ENCODE results near the gene CRACDL.

The CRACDL gene

DNA sequence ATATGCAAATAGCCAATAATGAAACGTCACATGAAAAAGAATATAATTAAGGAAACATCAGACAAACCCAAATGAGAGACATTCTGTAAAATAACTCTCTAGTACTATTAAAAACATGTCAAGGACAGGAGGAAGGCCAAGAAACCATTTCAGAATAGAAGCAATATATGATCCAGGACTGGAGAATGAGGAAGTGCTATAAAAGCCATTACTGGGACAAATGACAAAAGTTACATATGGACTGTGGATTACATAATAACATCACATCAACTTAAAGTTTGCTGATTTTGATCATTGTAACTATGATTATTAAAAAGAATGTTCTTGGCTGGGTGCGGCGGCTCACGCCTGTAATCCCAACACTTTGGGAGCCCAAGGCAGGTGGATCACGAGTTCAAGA is 81.3 kb downstream of the CRACDL start:
- DNase-seq (ENCODE audit: low spot score), result no peak

DNA sequence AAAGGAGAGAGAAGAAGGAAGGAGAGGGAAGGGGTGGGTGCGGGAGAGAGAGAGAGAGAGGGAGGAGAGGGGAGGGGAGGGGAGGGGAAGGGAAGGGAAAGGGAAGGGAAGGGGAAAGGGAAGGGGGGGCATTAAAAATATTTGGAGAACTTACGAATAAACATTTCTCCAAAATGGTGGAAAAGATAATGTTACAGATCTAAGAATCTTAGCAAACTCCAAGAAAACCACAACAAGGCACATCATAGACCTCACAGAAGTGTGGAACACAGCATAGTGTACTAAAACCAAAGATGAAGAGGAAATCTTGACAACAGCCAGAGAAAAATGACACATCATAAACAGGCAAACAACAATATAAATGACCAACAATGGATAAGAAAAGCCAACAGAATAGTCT is 83.1 kb downstream of the CRACDL start:
- no peak for DNase-seq (ENCODE audit: low spot score)

DNA sequence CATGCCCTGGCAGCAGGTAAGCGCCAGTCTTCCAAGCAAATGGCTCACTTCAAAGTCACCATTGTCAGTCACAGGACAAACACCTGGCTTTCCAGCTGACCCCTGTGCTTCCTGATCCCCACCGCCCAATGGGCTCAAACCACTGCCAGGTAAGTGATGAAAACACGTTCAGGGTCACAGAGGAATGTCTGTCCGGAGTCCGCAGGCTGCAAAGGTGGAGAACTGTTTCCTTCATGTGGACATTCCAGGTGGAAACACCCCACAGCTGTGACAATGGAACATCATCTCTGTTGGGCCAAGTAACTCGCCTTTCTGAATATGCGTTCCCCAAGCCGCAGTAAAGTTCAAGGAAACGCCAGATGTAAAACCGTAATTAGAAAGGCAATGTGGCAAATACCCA is 86.0 kb downstream of the CRACDL start:
- DNase-seq (ENCODE audit: low spot score), result no peak

DNA sequence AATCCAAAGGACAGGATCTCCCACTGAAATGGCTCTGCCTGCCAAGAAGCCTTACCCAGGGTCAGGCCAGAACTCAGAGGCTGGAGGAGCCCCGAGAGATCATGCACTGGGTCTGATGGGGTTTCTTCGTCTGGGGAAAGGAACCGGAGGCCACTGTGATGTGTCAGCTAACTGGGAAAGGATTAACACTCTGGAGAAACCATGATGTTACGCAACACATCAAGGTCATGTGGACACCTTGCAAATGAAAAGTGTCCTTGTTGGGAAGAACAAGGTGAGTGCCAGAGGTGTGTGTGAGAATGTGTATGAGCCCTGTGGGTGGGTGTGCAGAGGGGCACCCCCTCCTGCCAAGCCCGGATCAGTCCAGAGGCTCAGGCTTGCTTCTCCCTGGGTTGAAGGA is 86.9 kb downstream of the CRACDL start:
- no peak for DNase-seq (ENCODE audit: low spot score)

DNA sequence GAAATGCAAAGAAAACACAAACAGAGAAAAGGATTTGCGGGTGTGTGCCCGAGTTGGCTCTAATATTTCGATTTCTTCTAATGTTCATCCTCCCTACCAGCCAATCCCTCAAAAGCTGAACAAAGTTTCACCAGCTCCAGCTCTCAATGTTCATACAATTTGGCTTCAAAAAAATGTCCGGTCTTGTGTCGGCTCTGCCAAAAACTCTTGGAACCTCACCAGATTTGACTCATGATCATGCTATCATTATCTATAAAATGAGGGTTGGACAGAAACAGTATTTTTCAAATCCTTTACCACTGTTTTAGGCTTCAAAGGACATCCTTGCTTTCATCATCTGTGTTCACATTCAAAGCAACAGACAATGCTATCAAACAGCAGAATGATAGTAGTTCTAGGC is 88.2 kb downstream of the CRACDL start:
- DNase-seq (ENCODE audit: low spot score), result no peak

DNA sequence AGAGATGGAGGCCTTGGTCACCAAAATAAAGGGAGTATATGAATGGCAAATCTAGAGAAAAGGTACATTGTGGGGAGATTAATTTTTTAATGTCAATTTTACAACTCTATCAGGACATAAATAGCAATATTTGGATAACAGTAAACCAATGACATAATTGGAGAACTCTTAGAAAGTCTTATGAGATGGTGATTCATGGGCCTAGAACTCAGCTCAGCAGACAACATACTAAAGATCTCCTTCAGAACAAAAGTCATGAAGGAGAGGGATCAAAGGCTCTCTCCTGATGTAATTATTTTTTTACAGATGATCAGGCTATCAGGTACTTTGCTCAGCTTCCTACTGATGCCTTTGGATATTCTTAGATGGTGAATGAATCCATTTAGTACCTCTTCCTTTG is 90.0 kb downstream of the CRACDL start:
- DNase-seq (ENCODE audit: low spot score), result no peak

DNA sequence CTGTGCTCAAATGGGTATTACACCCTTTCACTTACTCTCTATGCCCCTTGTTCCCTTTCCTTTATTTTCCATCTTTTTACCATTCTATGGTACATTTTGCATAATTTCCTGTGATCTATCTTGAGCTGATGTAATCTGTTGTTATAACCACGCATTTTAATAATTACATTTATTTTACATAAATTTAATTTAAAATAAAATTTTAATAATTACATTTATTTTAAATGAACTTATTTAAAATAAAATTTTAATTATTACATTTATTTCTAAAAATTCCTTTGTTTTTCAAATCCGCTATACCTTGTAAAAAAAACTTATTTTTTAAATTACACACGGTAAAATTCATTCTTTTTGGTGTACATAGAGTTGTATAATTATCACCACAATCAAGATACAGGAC is 93.9 kb downstream of the CRACDL start:
- DNase-seq (ENCODE audit: low spot score), result no peak

DNA sequence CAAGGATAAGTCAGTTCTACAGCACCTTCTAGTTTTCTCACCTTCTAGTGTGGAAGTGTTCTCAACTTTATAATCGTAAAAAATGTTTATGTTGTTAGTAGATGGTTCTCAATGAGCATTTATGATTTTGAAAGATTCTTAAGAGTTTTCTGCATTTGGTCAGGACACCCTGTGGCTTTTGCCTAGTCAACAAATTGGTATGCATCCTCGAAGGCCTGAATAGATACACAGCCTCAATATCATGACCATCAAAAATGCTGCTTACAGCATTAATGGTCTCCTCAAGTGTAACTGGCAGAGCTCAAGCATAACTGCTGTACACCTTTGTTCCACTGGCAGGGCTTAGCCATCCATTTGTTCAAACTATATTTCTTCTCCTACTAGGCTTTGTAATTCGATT is 96.7 kb downstream of the CRACDL start:
- no peak for DNase-seq (ENCODE audit: low spot score)

DNA sequence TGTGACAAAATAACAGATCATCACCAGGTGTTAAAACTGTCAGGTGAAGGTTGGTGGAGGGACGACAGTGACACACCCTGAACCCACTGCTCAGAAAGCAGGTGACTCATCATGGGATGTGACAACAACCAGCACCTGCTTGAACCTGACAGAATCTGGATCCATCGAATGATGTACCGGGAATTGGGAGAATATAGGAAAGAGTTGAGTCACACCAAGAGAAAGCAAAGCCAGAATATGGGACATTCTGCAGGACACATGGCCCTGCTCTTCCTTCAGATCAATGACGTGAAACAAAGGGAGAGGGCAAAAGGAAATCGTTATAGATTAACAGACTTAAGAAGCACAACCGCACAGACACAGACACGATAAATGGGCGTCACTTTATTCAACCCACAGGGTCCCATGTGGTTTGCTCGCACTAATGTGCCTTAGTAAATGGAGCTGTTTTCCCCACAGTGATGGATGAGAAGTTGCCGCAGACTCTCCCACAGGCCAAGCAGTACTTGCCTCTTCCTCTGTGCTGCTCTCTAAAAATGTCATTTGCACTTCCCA is 100.1 kb downstream of the CRACDL start:
- DNase-seq (ENCODE audit: low spot score), result no peak

DNA sequence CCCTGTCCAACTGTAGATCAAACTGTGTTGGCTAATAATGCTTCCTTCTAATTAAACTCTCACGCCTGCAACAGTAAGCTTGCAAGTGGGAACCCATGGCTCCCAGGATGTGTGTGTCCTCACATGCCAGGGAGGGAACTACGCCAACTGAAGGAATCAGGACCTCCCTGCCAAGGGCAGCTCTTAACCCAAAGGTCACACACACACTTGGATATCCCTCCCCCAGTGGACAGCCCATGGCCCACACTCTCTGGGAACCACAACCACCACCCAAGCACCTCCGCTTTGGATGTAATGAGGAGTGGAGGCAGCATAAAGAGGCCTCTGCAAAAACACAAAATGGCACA is 102.1 kb downstream of the CRACDL start:
- DNase-seq (ENCODE audit: low spot score), result no peak

DNA sequence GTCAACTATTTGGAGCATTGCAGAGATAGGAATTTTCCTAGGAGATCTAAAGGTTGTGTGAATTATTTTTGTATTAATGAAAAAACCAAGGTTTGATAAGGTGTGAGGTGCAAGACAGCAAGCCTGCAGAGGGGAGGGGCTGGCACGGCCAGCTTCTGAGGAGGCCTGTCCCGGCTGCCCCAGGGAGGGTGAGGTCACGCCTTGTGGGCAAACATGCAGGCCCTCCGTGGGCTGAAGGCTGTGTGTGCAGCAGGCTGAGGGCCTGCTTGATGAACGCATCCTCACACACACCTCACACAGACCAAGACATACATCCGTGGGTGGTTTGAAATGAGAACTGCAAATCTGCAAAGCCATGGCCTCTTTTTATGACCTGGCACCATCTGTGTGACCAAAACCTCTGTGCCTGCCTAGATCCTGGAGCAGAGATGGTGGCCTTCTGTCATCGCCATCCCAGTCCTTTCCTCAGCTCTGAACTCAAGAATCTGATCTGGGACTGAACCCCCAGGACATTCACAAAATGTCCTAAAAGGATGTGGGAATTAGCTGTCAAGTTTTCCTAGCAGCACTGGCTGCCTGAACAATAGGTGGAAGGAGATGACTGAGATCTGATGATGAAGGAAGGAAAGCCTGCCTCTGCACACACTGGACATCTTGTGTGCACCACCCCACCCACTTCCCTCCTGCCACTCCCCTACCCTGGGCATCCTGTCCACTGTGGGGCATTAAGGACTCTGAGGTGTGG is 102.7 kb downstream of the CRACDL start:
- no peak for DNase-seq (ENCODE audit: low spot score)

DNA sequence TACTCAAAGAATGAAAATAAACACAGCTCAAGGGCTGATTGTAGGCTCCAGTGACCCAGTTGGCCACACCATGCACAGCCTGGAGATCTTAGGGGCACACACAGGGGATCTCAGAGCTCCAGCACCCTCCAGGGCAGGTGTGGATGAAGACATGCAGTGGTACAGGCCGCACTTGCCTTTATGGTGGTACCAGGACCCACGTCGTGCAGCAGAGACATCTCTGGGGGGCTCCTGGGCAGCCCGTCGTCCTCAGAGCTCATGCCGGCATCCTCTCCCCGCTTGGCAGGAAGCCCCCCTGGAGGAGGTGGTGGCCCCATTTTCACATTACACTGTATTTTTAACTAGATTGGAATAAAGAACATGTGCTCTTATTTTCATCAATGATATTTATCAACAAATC is 103.9 kb downstream of the CRACDL start:
- no peak for DNase-seq (ENCODE audit: low spot score)

DNA sequence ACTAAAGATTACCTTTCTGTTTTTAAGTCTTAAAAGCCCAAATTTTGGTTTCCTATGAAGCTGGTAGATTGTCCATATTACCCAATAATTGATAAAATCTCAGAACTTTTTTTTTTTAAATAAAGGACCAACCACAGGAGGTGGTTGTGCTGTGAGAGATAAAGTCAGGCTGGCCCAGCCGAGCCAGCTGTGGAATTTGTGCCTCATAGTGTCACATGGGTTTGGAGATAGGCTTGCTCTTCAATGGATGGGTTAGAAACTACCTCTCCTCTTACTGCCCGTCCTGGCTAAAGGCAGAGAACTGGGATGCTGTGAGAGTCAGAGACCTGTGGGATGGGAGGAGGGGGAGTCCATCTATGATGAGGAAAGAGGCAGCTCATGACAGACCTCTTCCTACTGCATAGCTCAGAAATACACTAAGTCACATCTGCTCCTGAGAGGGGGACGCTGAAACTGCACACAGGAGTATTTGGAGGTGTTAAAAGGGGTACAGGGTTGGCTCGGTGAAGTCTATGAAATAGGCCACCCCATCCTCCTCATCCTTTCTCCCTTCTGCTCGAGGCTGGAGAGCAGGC is 105.4 kb downstream of the CRACDL start:
- no peak for DNase-seq (ENCODE audit: low spot score)

DNA sequence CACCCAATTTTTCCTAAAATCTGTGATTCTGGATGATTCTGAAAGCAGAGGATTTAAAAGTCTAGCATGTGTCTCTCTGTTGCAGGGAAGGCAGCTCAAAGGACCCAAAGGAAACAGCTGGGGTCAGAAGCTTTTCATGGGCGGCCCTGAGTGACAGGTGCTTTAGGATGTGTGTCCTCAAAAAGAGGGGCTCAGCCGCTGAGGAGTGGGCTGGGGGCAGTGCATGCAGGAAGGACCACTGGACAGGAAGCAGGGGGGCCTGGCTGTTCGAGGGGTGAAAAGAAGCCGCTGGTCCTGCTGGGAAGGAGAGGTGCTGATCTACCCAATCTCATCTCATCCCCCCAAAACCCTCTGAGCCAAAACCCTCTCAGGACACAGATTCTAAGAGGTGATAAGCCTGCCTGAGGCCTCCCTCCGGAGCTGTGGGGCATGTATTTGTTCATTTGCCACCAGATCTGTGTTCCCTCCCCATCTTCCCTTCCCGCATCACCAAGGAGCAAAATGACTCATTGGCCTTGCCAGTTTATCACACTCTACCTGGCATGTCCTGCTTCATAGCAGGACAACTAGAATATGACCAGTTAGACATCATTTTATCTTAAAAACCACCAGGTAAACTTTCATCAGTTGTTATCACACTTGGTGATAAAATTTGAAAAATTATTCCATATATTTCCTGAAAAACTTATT is 106.3 kb downstream of the CRACDL start:
- no peak for DNase-seq (ENCODE audit: low spot score)

DNA sequence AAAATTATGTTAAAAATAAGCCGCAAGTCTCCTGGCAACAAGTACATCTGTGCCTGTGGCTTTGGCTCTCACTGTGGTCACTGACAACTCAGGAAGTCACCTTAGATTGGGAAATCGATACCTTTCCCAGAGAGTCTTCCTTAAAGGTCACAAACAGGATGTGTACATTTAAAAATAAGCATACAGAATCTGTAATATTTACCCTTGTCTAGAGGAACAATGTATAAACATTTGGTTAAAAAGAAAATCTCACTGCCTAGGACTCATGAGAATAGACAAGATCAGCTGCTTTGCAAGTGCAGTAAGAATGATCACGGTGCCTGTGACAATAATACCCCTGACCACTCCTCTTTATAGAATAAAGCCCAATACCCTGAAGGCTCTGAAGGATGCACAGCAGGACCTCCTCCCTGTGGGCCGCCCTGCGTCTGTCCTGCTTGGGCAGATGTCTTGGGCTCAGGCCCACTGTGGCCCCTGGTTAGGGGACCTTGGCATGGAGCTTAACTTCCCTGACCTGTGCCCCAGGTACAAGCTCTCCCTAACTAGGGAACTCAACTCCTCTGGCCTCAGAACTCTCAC is 107.1 kb downstream of the CRACDL start:
- no peak for DNase-seq (ENCODE audit: low spot score)

DNA sequence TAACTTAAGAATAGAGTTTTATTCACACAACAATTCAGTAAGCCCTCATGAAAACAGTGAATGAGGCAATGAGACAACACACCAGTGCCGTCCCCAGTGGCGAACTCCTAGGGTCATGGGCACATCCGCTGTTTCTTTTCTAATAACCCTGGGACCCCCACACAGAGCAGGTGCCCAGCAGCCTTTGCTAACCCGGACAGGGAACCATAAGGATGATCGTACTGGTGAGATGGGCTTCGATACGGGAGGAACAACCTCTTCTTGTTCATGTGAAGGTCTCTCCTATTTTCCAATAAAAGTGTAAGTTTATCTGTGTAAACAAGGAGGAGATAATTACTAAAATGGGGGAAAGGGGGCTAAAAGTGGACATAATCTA is 107.7 kb downstream of the CRACDL start:
- DNase-seq (ENCODE audit: low spot score), result no peak

DNA sequence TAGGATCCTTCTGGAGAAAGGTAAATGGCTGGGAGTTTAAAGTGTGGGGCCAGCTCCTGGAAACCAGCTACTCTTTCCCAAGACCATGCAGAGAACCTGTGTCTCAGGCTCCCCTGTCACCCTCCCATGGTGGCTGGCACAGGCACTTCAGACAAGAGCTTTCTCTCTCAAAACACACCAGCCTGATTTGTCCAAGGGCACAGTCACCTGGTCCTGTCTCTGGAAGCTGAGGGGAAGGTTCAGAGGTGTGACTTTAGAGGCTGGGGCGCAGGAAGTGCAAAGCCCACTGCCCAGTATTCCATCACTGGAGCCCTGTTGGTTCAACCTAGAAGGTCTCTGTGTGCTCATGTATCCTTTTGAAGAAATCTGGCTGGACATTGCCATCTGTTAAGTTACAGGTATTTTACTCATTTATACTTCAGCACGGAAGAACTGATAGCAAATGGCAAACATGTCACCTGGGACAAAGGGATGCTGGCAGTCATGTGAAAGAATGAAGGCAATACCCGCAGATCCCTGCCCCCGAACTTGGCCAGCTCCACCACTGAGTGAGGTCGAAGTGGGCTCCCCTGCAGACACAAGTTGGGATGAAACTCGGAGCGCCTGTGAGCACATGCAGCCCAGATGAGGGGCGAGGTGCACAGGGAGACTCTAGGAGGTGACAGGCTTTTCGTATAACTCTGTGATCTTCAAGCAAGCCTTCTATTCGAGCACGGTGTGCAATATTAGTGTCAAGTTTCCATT is 108.2 kb downstream of the CRACDL start:
- no peak for DNase-seq (ENCODE audit: low spot score)

DNA sequence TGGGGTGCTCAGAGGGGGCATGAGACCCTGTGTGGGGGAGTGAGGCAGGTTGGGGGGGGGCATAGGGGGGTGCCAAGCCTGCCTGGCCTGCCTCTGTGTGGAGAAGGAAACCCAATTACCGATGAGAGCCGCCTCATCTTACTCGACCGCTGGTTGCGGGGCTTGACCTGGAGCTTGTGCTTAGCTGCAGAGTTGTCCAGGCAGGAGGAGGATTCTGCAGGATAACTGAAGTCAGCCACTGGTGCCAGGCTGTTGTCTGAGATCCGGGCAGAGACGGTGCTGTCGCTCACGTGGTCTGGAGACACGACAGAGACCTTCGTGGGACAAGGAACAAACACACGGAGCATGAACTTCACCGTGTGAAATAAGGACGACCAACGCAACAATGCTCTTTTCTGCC is 109.2 kb downstream of the CRACDL start:
- DNase-seq (ENCODE audit: low spot score), result no peak

DNA sequence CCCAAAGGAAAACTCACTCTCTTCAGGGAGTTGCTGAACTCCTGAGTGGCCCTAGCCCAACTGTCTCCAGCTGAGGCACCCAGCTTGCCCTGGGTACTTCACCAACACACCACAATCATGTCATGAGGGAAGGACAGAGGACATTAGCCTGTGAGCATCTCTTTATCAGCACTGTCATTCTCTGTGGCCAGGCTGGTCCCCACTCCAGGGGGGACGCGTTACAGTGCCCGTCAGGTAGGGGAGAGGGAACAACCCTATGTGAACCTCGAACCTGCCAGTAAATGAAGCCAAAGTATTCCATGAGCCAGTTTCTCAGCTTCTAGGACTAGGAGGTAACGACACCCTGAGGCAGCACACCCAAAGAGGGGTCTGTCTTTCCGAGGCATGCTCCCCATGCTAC is 110.2 kb downstream of the CRACDL start:
- DNase-seq (ENCODE audit: low spot score), result no peak

DNA sequence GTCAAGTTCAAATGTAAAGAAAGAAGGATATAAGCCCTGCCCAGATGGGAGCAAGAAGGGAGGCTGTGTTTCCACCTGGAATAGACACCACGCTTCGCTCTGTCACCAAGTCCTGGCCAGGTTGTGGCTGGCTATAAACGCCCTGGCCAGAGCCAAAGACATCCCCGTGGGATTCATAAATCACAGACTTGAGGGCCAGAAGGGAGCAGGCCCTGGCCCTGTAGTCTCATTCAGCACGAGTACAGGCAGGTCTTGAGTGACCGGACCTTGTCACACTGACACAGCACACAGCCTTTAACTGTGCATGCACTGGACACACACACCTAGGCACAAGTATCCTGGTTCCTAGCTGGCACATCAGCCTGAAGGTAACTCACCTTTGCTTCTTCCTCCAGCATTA is 110.6 kb downstream of the CRACDL start:
- no peak for DNase-seq (ENCODE audit: low spot score)

DNA sequence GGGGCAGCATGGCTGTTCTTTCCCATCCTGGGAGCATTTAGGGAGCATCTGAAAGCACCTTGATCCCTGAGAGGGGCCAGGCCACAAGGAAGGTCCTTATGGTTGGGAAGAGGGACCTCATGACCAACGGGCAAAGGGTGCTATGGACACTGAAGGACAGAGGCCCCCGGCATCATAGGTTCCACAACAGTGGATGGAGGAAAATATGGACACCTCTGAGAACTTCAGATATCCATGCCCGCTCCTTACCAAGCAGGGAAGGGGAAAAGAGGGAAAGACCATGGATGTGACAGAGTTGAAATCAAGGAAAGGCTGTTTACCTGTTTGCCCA is 111.0 kb downstream of the CRACDL start:
- DNase-seq (ENCODE audit: low spot score), result no peak

Data from SK-N-DZ (cell line).